Measurements from ENCODE around the gene KCNK3.

KCNK3 gene

GRCh38 chr2:26692897-26693849 lies 651 bp downstream of the KCNK3 start:
- DNase-seq, result peak; percentile 40

- no peak for DNase-seq
Observed at GRCh38 chr2:26694001-26694400, 1.5 kb downstream of the KCNK3 start.

- DNase-seq, result no peak
Observed at GRCh38 chr2:26696351-26696816, 3.9 kb downstream of the KCNK3 start.

- DNase-seq, result no peak
Observed at GRCh38 chr2:26697425-26697824, 4.9 kb downstream of the KCNK3 start.

GRCh38 chr2:26699295-26699694 lies 6.8 kb downstream of the KCNK3 start:
- no peak for DNase-seq

- no peak for DNase-seq
Observed at GRCh38 chr2:26700078-26700477, 7.6 kb downstream of the KCNK3 start.

- no peak for DNase-seq
Observed at GRCh38 chr2:26701596-26701995, 9.1 kb downstream of the KCNK3 start.

- peak; percentile 21 for DNase-seq
Observed at GRCh38 chr2:26702025-26702424, 9.5 kb downstream of the KCNK3 start.

- DNase-seq, result no peak
Observed at GRCh38 chr2:26704441-26704977, 12.0 kb downstream of the KCNK3 start.

GRCh38 chr2:26705126-26705525 lies 12.6 kb downstream of the KCNK3 start:
- no peak for DNase-seq

GRCh38 chr2:26706093-26706492 lies 13.6 kb downstream of the KCNK3 start:
- DNase-seq, result no peak

- DNase-seq, result no peak
Observed at GRCh38 chr2:26706616-26707473, 14.3 kb downstream of the KCNK3 start.

GRCh38 chr2:26707747-26708146 lies 15.2 kb downstream of the KCNK3 start:
- no peak for DNase-seq

GRCh38 chr2:26708457-26708856 lies 15.9 kb downstream of the KCNK3 start:
- no peak for DNase-seq

GRCh38 chr2:26709323-26710110 lies 17.0 kb downstream of the KCNK3 start:
- DNase-seq, result no peak

GRCh38 chr2:26710145-26710544 lies 17.6 kb downstream of the KCNK3 start:
- no peak for DNase-seq

GRCh38 chr2:26710743-26711456 lies 18.4 kb downstream of the KCNK3 start:
- no peak for DNase-seq

GRCh38 chr2:26711457-26712161 lies 19.1 kb downstream of the KCNK3 start:
- no peak for DNase-seq

- no peak for DNase-seq
Observed at GRCh38 chr2:26712486-26713465, 20.3 kb downstream of the KCNK3 start.
